Measurements from ENCODE around the gene TP53BP1.
A peak's percentile ranks its signal among the peaks of the same experiment; 100 is the strongest.

The TP53BP1 gene

DNA sequence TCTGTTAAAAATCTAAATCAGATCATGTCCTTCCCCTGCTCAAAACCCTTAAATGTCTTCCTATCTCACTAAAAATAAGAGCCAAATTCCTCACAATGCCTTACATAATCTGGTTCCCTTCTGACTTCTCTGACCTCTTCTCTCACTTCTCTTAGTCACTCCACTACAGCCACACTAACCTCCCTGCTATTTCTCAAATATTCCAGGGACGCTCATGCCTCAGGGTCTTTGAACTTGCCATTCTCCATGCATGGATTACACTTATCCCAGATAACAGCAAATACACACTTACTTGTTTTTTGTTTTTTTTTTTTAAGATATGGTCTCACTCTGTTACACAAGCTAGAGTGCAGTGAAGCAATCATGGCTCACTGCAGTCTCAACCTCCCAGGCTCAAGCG is 8.5 kb downstream of the TP53BP1 start:
- no peak for DNase-seq (ENCODE audit: low read depth)

DNA sequence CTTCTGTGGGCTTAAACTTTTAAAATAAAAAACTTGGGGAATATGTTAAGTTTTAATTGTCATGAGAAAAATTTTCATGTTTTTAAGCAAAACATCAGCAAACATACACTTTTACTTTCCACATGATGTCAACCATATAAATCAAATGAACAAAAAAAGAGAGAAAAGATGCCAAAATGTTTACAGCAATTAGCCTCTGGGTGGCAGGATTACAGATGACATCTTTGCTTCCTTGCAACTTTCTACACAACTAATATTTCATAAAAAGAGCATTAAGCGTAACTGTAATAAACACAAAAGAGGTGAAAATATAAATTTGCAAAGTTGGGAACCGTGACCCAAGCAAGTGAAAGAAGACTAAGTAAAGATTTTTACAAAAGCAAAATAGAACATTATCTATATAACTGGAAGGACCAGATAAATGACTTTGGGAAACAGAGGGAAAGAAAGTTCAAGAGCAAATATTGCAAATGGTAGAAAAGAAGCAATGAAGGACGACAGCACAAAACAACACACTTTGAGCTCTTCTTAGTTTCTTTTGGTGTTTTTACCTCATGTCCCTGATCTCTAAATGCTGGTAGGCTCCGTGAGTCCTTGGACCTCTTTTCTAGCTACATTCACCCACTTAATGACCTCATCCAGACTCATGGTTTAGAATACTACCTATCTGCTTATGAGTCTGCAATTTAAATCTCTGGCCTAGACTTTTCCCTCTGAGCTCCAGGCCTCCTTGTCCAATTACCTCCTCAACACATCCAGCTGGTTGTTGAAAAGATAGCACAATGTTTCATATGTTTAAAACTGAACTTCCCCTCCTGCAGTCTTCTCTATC is 9.4 kb downstream of the TP53BP1 start:
- DNase-seq (ENCODE audit: low read depth): no peak

DNA sequence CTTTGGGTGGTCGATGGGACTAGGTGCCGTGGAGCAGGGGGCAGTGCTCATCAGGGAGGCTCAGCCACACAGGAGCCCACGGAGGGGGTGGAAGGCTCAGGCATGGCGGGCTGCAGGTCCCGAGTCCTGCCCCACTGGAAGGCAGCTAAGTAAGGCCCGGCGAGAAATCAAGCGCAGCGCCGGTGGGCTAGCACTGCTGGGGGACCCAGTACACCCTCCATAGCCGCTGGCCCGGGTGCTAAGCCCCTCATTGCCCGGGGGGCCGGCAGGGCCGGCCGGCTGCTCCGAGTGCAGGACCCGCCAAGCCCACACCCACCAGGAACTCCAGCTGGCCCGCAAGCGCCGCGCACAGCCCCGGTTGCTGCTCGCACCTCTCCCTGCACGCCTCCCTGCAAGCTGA is 19.1 kb downstream of the TP53BP1 start:
- DNase-seq (ENCODE audit: low read depth): no peak

DNA sequence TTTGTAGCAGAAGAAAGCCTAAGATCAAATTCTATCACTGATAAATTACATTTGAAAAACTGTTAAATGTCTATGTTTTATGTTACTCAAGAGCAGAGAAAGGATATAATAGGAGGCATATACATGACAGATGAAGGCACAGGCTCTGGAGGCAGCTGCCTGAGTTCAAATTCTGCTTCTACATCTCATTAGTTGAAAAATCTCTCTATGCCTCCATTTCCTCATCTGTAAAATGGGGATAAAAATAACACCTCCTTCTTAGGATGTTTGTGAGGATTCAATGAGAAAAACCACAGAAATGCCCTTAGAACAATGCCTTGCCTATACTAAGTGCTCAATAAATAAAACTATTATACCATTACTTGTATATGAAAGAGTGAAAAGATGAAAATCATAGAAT is 21.0 kb downstream of the TP53BP1 start:
- no peak for DNase-seq (ENCODE audit: low read depth)

DNA sequence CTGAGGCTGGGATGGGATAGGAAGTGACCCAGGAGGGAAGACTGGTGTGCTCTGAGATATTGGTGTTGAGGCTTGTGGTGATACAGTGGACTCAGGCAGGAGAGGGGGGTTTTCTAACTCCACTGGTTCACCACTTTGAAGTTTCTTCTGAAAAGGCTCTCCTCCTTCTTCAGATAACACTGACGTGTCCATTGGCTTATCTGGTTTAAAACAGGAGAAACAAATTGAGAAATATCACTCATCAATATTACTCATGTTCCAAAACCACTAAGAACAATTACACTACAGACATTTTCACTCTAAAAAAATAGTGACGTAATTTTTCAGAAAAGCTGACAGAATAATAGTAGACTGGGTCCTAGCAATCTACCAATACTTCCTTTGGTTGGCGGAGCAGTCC is 23.1 kb downstream of the TP53BP1 start:
- DNase-seq (ENCODE audit: low read depth): no peak

- no peak for DNase-seq (ENCODE audit: low read depth)
Measured at GRCh38 chr15:43465100-43465499, 27.9 kb downstream of the TP53BP1 start.

- DNase-seq (ENCODE audit: low read depth): no peak
Measured at GRCh38 chr15:43463998-43464397, 29.0 kb downstream of the TP53BP1 start.

DNA sequence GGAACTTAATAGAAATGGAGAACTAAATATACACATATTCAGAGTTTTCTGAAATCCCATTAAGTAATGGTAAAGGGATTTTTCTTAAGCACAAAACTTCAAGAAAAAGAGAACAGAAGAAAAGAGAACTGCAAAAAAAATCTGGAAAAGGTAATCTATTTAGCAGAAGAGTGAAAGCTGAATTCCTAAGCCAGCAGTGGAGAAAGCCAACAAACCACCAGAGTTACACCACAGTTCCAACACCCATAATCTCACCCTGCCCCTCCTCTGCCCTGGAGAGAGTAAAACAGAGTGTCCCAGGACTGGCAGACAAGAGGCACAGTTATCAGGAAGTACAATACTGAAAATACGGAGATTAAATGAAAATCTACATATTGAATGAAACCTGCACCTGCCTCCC is 29.4 kb downstream of the TP53BP1 start:
- DNase-seq (ENCODE audit: low read depth): no peak

DNA sequence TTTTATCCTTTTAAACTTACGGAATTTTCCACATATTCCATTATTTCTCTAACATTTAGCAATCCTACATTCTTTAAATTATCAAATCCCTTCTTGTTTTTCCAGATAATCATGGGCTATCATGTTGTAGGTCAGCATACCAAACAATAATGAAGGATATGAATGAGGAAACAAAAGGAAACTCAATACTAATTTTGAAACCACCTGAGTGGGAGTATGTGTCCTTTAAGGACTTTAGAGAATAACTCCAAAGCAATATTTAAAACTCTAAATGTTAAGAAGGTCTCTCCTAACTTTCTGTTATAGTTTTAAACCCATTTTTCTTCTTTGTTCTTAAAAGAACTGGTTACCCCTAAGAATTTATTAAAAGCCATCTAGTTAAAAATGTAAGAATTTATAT is 43.0 kb downstream of the TP53BP1 start:
- DNase-seq (ENCODE audit: low read depth): no peak

- DNase-seq (ENCODE audit: low read depth): no peak
Measured at GRCh38 chr15:43446344-43446743, 46.6 kb downstream of the TP53BP1 start.

DNA sequence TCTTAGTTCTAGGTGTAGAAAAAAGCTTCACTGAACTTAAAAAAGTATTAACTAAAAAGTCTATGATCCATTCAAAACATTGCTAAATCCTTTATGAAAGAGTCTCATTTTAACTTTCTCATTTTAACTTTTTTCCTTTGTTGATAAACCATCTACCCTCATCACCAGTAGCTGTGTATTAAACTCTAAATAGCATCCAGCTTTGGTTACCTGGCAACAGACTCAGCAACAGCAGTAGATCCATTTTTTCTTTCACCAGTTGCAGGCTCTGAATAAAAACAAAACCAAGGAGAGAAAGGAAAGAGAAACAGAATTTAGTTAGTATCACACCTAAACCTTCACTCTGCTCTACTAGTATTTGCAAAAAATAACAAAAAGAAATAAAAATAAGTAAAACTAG is 51.6 kb downstream of the TP53BP1 start:
- DNase-seq (ENCODE audit: low read depth): peak; percentile 4

GRCh38 chr15:43440721-43441281 is 52.2 kb downstream of the TP53BP1 start:
- DNase-seq (ENCODE audit: low read depth): peak; percentile 71

GRCh38 chr15:43439268-43439667 is 53.7 kb downstream of the TP53BP1 start:
- DNase-seq (ENCODE audit: low read depth): no peak

DNA sequence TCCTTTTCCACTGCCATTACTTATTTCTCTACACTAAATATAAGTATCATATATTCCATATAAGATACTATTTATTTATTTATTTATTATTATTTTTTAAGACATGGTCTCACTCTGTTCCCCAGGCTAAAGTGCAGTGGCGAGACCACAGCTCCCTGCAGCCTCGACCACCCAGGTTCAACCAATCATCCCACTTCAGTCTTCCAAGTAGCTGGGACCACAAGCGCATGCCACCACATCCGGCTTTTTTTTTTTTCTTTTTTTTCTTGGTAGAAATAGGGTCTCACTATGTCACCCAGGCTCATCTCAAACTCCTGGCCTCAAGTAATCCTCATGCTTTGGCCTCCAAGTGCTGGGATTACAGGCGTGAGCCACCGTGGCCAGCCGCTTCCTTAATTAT is 56.6 kb downstream of the TP53BP1 start:
- no peak for DNase-seq (ENCODE audit: low read depth)

GRCh38 chr15:43434446-43434845 is 58.5 kb downstream of the TP53BP1 start:
- DNase-seq (ENCODE audit: low read depth): no peak

DNA sequence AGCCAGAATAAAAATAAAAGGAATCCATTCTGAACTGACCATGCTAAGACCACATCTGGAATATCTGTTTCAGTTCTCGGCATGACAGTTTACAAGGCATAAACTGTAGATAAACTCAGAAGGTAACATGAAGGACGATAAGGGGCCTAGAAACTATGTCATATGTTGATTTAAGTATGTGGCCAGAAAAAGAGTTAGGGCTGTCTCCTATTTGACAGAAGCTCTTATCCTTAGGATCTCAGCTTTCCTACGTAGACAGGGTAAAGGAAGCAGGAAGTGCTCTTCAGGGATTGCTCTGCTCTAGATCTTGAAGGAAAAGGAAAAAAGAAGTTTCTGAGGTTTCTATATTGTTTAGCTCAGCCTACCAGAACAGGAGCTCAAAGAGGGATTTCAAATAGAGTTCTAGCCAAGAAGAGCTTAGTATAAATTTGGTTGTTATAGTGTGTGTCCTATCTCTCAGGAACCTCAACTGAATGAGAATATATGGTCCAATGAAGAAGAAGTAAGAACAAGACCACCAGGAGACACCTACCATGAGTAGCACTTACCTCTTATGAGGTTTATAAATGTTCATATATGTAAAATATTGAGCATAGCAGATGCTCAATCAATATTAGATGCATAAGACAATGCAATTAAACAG is 59.2 kb downstream of the TP53BP1 start:
- DNase-seq (ENCODE audit: low read depth): no peak

DNA sequence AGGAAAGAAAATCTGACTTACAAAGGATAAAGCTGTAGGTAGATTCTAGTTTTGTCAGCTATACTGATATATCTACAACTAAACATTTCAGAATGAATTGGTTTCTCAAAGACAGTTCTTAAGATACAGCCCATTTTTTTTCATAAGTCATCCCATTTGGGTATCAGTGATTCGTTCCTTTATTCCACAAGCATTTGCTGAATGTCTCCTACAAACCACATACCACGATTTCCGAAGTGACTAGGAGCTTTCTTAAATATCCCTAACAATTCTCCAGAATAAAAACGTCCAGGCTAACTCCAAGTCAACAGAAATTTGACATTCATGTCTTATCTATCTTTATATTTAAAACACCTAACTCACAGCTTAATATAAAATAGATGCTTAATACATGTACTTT is 59.8 kb downstream of the TP53BP1 start:
- no peak for DNase-seq (ENCODE audit: low read depth)

DNA sequence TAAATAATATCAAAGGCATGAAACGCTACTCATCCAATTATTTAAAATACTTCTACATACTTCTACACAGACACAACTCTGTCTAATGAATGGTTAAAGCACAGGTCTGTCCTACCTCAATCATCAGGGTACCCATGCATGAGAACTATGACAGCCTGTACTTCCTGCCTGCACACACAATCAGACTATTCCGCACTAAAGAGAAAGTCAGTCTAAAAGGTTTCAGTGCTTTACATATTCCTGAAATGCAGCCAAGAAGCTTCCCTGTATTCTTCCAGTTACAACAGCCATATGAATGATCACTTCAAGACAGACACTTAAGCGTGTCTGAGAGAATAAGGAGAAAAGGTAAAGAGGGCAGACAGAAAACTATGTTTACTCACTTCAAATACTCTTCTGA is 63.3 kb downstream of the TP53BP1 start:
- no peak for DNase-seq (ENCODE audit: low read depth)

DNA sequence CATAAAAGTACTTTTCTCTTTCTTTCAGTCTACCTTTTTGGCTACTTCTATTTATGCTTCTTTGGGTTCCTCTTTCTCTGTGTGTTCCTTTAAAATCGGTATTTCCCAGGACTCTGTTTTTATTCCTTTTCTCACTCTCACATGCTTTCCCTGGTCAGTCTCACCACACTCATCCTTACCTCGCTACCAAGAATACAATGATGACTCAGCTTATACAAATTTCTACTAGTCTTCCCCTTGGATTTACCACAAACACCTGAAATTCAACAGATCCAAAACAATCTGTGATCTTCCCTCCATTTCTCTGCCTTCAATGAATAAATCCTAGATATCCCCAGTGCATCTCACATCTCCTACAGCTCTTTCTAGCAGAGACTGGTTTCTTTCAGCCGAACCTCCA is 69.2 kb downstream of the TP53BP1 start:
- no peak for DNase-seq (ENCODE audit: low read depth)

DNA sequence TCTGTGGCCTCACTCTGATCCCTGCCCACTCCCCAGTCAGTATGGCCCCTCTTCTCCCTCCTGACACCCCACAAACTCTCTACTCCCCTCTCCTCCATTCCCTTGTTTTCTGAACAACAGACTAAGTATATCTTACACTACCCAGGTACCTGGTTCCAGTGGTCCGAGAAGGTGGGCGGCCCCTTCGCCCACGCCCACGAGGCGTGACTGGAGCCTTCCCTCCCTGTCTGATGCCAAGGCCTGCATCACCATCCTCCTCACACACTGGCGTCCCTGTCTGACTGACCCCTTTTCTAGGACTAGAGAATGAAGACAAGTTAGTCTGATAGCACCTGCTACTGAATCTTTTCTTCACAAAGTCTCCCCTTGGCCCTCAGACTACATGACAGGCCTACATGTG is 72.1 kb downstream of the TP53BP1 start:
- DNase-seq (ENCODE audit: low read depth): no peak

GRCh38 chr15:43420435-43420834 is 72.5 kb downstream of the TP53BP1 start:
- DNase-seq (ENCODE audit: low read depth): no peak

- no peak for DNase-seq (ENCODE audit: low read depth)
Measured at GRCh38 chr15:43414196-43414595, 78.8 kb downstream of the TP53BP1 start.

DNA sequence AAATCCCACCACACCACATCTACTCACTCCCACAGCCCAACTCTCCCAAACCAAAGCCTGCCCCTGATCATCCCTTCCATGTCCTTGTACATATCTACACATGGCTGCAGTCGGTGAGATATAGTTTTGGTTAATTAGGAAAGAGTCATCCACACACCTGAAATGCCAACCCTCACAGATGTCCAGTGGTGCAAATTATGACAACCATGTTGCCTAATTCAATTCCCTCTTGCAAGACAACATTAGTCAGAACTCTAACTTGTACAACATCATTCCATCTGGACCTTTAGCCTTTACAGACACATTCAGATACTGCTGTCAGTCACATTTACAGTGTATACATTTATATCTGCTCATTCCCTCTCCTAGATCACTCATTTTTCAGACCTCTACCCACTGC is 80.9 kb downstream of the TP53BP1 start:
- no peak for DNase-seq (ENCODE audit: low read depth)
